GM04504 (cell line): Measurements from ENCODE around the gene OXSR1.
A peak's percentile ranks its signal among the peaks of the same experiment; 100 is the strongest.

Source experiments
- DNase-seq: peaks from one replicate; pipeline ENCODE4 v3.0.0-alpha.2; 2012; ENCODE audit warnings: low read depth

The OXSR1 gene

GRCh38 chr3:38164952-38165721 is at the start of gene OXSR1:
OXSR1 (plus strand) TSS chr3:38165537; CDS start chr3:38165877, 340 bp downstream.
- DNase-seq = peak; percentile 99

- DNase-seq = no peak
Measured at GRCh38 chr3:38115645-38116427, 49.5 kb upstream of the OXSR1 start.

- DNase-seq = no peak
Measured at GRCh38 chr3:38116471-38117162, 48.7 kb upstream of the OXSR1 start.

GRCh38 chr3:38117163-38117716 is 48.1 kb upstream of the OXSR1 start:
- DNase-seq = no peak

- DNase-seq = no peak
Measured at GRCh38 chr3:38117748-38118420, 47.5 kb upstream of the OXSR1 start.

- DNase-seq = no peak
Measured at GRCh38 chr3:38118421-38119247, 46.7 kb upstream of the OXSR1 start.

GRCh38 chr3:38119248-38119544 is 46.1 kb upstream of the OXSR1 start:
- no peak for DNase-seq

- no peak for DNase-seq
Measured at GRCh38 chr3:38119821-38120692, 45.3 kb upstream of the OXSR1 start.

- DNase-seq = no peak
Measured at GRCh38 chr3:38120693-38121450, 44.5 kb upstream of the OXSR1 start.

GRCh38 chr3:38121451-38121831 is 43.9 kb upstream of the OXSR1 start:
- DNase-seq = no peak

- no peak for DNase-seq
Measured at GRCh38 chr3:38121832-38122461, 43.4 kb upstream of the OXSR1 start.

- no peak for DNase-seq
Measured at GRCh38 chr3:38122712-38123290, 42.5 kb upstream of the OXSR1 start.

- no peak for DNase-seq
Measured at GRCh38 chr3:38124324-38125122, 40.8 kb upstream of the OXSR1 start.

- no peak for DNase-seq
Measured at GRCh38 chr3:38125305-38126120, 39.8 kb upstream of the OXSR1 start.

- no peak for DNase-seq
Measured at GRCh38 chr3:38126121-38126892, 39.0 kb upstream of the OXSR1 start.
